GM13976 (cell line): Measurements from ENCODE around the gene NECTIN2.

Experiments
- DNase-seq: peaks from one replicate; pipeline ENCODE4 v3.0.0; 2012; ENCODE audit warnings: low spot score
- in situ Hi-C: fragments of 300-500 bp; cut with MboI; formaldehyde crosslinking; loops from one replicate; pipeline ENCODE4 v1.12.0; 2022; ENCODE audit warnings: low sequenced_read_pairs, mixed read lengths, inconsistent platforms; ENCODE audit not compliant: unreplicated experiment
- TF ChIP-seq, protein P1 (sequence below): IDR thresholded peaks from 2 replicates; pipeline ENCODE4 v1.5.1; 2012; ENCODE audit warnings: borderline replicate concordance, mild to moderate bottlenecking; ENCODE audit not compliant: insufficient read depth; ENCODE audit errors: extremely low read depth, missing control alignments, control extremely low read depth

Gene NECTIN2

DNA sequence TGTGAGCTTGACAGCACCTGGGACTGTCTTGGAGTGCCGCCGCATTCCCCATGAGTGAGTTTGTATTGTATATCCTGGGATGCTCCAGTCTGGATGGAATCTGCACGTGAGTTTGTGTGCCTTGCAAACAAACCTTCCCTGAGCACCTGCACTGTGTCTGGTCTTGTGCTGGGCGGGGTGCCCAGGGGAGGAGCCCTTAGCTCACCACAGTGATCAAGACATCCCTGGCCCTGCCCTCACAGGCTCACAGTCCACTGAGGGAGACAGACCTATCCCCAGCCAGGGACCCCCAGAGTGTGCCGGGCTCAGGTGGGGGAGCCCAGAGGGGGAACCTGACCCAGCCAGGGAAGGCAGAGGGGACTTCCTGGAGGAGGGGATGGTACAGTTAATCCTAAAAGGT, 38.9 kb upstream of the NECTIN2 start:
- in situ Hi-C loops: no loop called here
- DNase-seq: no peak
- TF ChIP-seq, protein P1, sequence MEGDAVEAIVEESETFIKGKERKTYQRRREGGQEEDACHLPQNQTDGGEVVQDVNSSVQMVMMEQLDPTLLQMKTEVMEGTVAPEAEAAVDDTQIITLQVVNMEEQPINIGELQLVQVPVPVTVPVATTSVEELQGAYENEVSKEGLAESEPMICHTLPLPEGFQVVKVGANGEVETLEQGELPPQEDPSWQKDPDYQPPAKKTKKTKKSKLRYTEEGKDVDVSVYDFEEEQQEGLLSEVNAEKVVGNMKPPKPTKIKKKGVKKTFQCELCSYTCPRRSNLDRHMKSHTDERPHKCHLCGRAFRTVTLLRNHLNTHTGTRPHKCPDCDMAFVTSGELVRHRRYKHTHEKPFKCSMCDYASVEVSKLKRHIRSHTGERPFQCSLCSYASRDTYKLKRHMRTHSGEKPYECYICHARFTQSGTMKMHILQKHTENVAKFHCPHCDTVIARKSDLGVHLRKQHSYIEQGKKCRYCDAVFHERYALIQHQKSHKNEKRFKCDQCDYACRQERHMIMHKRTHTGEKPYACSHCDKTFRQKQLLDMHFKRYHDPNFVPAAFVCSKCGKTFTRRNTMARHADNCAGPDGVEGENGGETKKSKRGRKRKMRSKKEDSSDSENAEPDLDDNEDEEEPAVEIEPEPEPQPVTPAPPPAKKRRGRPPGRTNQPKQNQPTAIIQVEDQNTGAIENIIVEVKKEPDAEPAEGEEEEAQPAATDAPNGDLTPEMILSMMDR: no peak

DNA sequence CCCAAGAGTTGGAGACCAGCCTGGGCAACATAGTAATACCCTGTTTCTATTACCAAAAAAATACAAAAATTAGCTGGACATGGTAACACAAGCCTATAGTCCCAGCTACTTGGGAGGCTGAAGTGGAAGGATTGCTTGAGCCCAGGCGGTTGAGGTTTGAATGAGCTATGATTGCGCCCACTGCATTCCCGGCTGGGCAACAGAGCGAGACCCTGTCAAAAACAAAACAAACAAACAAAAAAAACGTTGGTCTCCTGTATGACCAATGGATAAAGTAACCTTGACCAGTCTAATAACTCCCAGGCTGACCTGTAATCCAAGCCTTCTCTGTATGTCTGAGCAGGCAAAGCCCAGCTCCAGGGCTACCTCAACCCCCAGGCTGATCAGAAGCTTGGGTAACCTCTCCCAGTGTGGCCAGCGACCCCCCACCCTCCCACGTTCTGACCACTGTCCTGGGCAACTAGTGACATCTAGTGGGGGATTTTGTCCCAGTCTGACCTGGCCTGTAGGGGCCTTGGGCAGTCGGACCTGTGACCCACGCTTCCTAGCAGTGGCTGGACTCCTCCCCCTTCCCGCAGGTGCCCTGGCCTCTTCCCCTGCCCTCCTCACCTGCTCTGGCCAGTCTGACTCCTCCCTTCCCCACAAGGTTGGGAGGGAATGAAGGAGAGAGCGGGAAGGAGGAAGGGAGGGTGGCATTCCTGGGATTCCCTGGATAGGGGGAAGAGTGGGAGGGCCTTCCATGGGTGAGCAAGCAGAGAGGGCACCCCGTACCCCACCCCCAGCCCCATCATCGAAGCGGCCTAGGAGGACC, 38.2 kb upstream of the NECTIN2 start:
- in situ Hi-C loops: no loop called here
- TF ChIP-seq, protein P1: peak; percentile 38
- peak; percentile 70 for DNase-seq

- in situ Hi-C loops: no loop called here
- DNase-seq: peak; percentile 71
- TF ChIP-seq, protein P1: no peak
Measured at GRCh38 chr19:44808463-44809371, 37.4 kb upstream of the NECTIN2 start, which contains the start of gene BCAM. Gene BCAM, plus strand, starts transcription at chr19:44809103. Its CDS starts 22 bp downstream, at chr19:44809125.

GRCh38 chr19:44809577-44810233, 36.4 kb upstream of the NECTIN2 start:
- DNase-seq: no peak
- TF ChIP-seq, protein P1: no peak
- in situ Hi-C loops: no loop called here

DNA sequence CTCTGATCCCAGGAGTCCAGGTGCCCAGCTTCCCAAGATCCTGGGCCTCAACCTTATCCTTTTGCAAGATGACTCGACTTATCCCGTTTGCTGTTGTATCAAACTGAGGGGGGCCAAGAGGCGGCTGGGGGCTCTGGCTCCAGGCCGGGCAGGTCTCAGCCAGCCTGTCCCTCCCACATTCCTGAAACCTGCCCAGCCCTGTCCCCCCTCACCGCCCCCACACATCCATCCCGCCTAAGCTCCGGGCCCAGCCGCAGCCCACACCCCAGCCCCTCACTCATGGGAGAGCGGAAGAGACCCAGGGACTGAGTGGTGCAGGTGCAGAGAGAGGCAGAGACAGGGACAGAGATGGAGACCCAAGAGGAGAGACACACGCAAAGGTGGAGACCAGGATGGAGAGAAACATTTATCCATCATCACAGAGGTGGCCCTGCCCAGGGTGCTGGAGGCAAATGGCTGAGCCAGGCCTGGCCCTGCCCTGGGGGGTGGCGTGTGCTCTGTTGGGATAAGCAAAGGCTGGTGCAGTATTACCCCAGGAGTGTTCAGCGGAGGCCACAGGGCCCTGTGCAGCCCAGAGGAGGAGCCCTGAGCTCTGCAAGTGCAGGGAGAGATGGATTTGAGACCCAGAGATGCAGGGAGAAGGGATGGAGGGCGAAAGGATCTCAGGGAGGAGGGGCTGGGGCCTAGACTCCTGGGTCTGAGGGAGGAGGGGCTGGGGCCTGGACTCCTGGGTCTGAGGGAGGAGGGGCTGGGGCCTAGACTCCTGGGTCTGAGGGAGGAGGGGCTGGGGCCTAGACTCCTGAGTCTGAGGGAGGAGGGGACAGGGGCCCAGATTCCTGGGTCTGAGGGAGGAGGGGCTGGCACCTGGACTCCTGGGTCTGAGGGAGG, 35.6 kb upstream of the NECTIN2 start:
- no peak for DNase-seq
- in situ Hi-C loops: no loop called here
- TF ChIP-seq, protein P1: no peak
